Measurements from ENCODE around the gene PATE2.

The PATE2 gene

GRCh38 chr11:125784678-125785077, 6.0 kb upstream of the PATE2 start:
- DNase-seq, result peak in 1 of 3 donors; percentile 9
- 50% methylated on average over 2 of the region's 2 CpGs for WGBS (ENCODE audit: insufficient coverage)
- H3K27me3 ChIP-seq (replicated peaks in 2 of 5; ENCODE audit: control insufficient read depth in 4 of 5, insufficient read depth in 5 of 5, low read length in 4 of 5), result peaks cover 0 to 2% (median 0%) of the 10 kb centered on the region in 5 experiments
- H3K9me3 ChIP-seq (ENCODE audit: control extremely low read depth in 1 of 5, control insufficient read depth in 4 of 5, insufficient read depth in 2 of 5, low read depth in 1 of 5, low read length in 4 of 5), result no peaks in the 10 kb centered on the region
- CTCF ChIA-PET, result no interaction called here
- H3K4me1 ChIP-seq (ENCODE audit: control extremely low read depth in 1 of 4, control insufficient read depth in 4 of 4, insufficient read depth in 4 of 4, low read length in 3 of 4), result no peaks in the 10 kb centered on the region
- H3K36me3 ChIP-seq (ENCODE audit: control insufficient read depth in 4 of 4, insufficient read depth in 4 of 4, low read length in 3 of 4), result no peaks in the 10 kb centered on the region
- H3K27ac ChIP-seq (ENCODE audit: insufficient read depth in 1 of 2, low read depth in 1 of 2, low read length in 2 of 2, poor library complexity in 1 of 2, severe bottlenecking in 2 of 2), result no peak overlapping the region
- H3K4me3 ChIP-seq (ENCODE audit: control insufficient read depth in 1 of 7, extremely low read depth in 1 of 7, insufficient read depth in 4 of 7, low read depth in 2 of 7, low read length in 6 of 7), result no peak overlapping the region
- POLR2A ChIA-PET, result no interaction called here

- Histone ChIP-seq H3K4me1 (ENCODE audit: control extremely low read depth in 1 of 4, control insufficient read depth in 4 of 4, insufficient read depth in 4 of 4, low read length in 3 of 4) (no peaks in the 10 kb centered on the region), H3K9me3 (ENCODE audit: control extremely low read depth in 1 of 5, control insufficient read depth in 4 of 5, insufficient read depth in 2 of 5, low read depth in 1 of 5, low read length in 4 of 5) (no peaks in the 10 kb centered on the region), H3K27me3 (replicated peaks in 2 of 5; ENCODE audit: control insufficient read depth in 4 of 5, insufficient read depth in 5 of 5, low read length in 4 of 5) (peaks cover 0 to 4% (median 0%) of the 10 kb centered on the region in 5 experiments), H3K36me3 (ENCODE audit: control insufficient read depth in 4 of 4, insufficient read depth in 4 of 4, low read length in 3 of 4) (no peaks in the 10 kb centered on the region), H3K4me3 (ENCODE audit: control insufficient read depth in 1 of 7, extremely low read depth in 1 of 7, insufficient read depth in 4 of 7, low read depth in 2 of 7, low read length in 6 of 7) (no peak overlapping the region), H3K27ac (ENCODE audit: insufficient read depth in 1 of 2, low read depth in 1 of 2, low read length in 2 of 2, poor library complexity in 1 of 2, severe bottlenecking in 2 of 2) (no peak overlapping the region)
- DNase-seq, result no peak
- WGBS (ENCODE audit: insufficient coverage), result 57% methylated on average over 5 of the region's 5 CpGs
- ChIA-PET POLR2A (no interaction called here), CTCF (no interaction called here)
Observed at GRCh38 chr11:125777309-125777708, 1.3 kb downstream of the PATE2 start.

DNA sequence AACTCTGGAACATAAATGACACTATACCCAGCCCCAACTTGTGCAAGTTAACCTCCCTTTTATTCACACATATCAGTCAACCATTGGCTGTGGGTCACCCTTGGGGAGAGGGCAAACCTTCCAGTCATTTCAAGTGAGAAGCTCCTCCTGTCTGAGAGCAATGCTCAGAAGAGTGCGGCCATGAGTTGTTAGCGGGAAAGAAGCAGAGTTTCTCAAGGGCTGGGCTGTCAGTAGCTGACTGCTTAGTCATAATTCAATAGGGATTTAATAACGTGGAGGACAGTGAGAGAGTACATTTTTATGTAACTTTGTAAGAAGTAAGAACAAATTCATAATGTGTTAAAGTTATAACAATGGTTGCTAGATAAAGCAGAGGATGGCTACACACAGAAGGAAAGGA, 5.1 kb downstream of the PATE2 start:
- Histone ChIP-seq H3K27ac (ENCODE audit: insufficient read depth in 1 of 2, low read depth in 1 of 2, low read length in 2 of 2, poor library complexity in 1 of 2, severe bottlenecking in 2 of 2) (no peak overlapping the region), H3K9me3 (ENCODE audit: control extremely low read depth in 1 of 5, control insufficient read depth in 4 of 5, insufficient read depth in 2 of 5, low read depth in 1 of 5, low read length in 4 of 5) (no peaks in the 10 kb centered on the region), H3K27me3 (replicated peaks in 2 of 5; ENCODE audit: control insufficient read depth in 4 of 5, insufficient read depth in 5 of 5, low read length in 4 of 5) (peaks cover 0 to 7% (median 0%) of the 10 kb centered on the region in 5 experiments), H3K4me3 (ENCODE audit: control insufficient read depth in 1 of 7, extremely low read depth in 1 of 7, insufficient read depth in 4 of 7, low read depth in 2 of 7, low read length in 6 of 7) (no peak overlapping the region), H3K36me3 (ENCODE audit: control insufficient read depth in 4 of 4, insufficient read depth in 4 of 4, low read length in 3 of 4) (no peaks in the 10 kb centered on the region), H3K4me1 (ENCODE audit: control extremely low read depth in 1 of 4, control insufficient read depth in 4 of 4, insufficient read depth in 4 of 4, low read length in 3 of 4) (no peaks in the 10 kb centered on the region)
- WGBS (ENCODE audit: insufficient coverage), result 80% methylated on average over 3 of the region's 3 CpGs
- no peak for DNase-seq
- ChIA-PET POLR2A (no interaction called here), CTCF (no interaction called here)

- Histone ChIP-seq H3K9me3 (ENCODE audit: control extremely low read depth in 1 of 5, control insufficient read depth in 4 of 5, insufficient read depth in 2 of 5, low read depth in 1 of 5, low read length in 4 of 5) (no peaks in the 10 kb centered on the region), H3K36me3 (ENCODE audit: control insufficient read depth in 4 of 4, insufficient read depth in 4 of 4, low read length in 3 of 4) (no peaks in the 10 kb centered on the region), H3K4me1 (ENCODE audit: control extremely low read depth in 1 of 4, control insufficient read depth in 4 of 4, insufficient read depth in 4 of 4, low read length in 3 of 4) (no peaks in the 10 kb centered on the region), H3K4me3 (ENCODE audit: control insufficient read depth in 1 of 7, extremely low read depth in 1 of 7, insufficient read depth in 4 of 7, low read depth in 2 of 7, low read length in 6 of 7) (no peak overlapping the region), H3K27ac (ENCODE audit: insufficient read depth in 1 of 2, low read depth in 1 of 2, low read length in 2 of 2, poor library complexity in 1 of 2, severe bottlenecking in 2 of 2) (no peak overlapping the region), H3K27me3 (replicated peaks in 2 of 5; ENCODE audit: control insufficient read depth in 4 of 5, insufficient read depth in 5 of 5, low read length in 4 of 5) (peaks cover 0 to 7% (median 0%) of the 10 kb centered on the region in 5 experiments)
- 100% methylated on average over 2 of the region's 3 CpGs for WGBS (ENCODE audit: insufficient coverage)
- no peak for DNase-seq
- POLR2A ChIA-PET, result no interaction called here
- CTCF ChIA-PET, result no interaction called here
Observed at GRCh38 chr11:125772834-125773505, 5.7 kb downstream of the PATE2 start.

DNA sequence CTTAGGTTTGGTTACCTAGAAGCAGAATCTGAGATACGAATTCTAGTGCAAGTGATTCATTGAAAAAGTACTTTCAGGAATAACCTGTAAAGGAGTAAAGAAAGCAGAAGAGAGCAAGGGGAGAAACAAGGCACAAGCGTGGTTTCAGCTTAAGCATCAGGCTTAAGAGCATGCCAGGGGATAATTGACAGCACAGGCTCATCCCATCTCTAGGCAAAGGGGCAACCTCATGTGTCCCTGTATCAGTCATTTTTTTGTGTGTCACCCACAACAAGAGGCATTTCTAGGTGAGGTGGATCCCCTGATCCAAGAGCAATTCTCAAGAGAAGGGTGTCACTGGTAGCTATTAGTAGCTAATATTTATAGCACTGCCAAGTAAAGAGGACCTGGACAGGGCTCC, 8.0 kb downstream of the PATE2 start:
- Histone ChIP-seq H3K9me3 (ENCODE audit: control extremely low read depth in 1 of 5, control insufficient read depth in 4 of 5, insufficient read depth in 2 of 5, low read depth in 1 of 5, low read length in 4 of 5) (no peaks in the 10 kb centered on the region), H3K27ac (ENCODE audit: insufficient read depth in 1 of 2, low read depth in 1 of 2, low read length in 2 of 2, poor library complexity in 1 of 2, severe bottlenecking in 2 of 2) (no peak overlapping the region), H3K36me3 (ENCODE audit: control insufficient read depth in 4 of 4, insufficient read depth in 4 of 4, low read length in 3 of 4) (no peaks in the 10 kb centered on the region), H3K4me1 (ENCODE audit: control extremely low read depth in 1 of 4, control insufficient read depth in 4 of 4, insufficient read depth in 4 of 4, low read length in 3 of 4) (no peaks in the 10 kb centered on the region), H3K4me3 (ENCODE audit: control insufficient read depth in 1 of 7, extremely low read depth in 1 of 7, insufficient read depth in 4 of 7, low read depth in 2 of 7, low read length in 6 of 7) (no peak overlapping the region), H3K27me3 (replicated peaks in 2 of 5; ENCODE audit: control insufficient read depth in 4 of 5, insufficient read depth in 5 of 5, low read length in 4 of 5) (peaks cover 0 to 12% (median 7%) of the 10 kb centered on the region in 5 experiments)
- no peak for DNase-seq
- POLR2A ChIA-PET, result no interaction called here
- WGBS (ENCODE audit: insufficient coverage), result 90% methylated on average over 2 of the region's 2 CpGs
- CTCF ChIA-PET, result interaction anchor here (1.7 kb wide), 1 partner anchor 24 kb away, joined by 4 read pairs; the partner anchor contains the start of gene PATE1

GRCh38 chr11:125768336-125769046, 10.1 kb downstream of the PATE2 start:
- H3K4me3 ChIP-seq (ENCODE audit: control insufficient read depth in 1 of 7, extremely low read depth in 1 of 7, insufficient read depth in 4 of 7, low read depth in 2 of 7, low read length in 6 of 7), result no peak overlapping the region
- no peak overlapping the region for H3K27ac ChIP-seq (ENCODE audit: insufficient read depth in 1 of 2, low read depth in 1 of 2, low read length in 2 of 2, poor library complexity in 1 of 2, severe bottlenecking in 2 of 2)
- 74% methylated on average over 7 of the region's 10 CpGs for WGBS (ENCODE audit: insufficient coverage)
- H3K4me1 ChIP-seq (ENCODE audit: control extremely low read depth in 1 of 4, control insufficient read depth in 4 of 4, insufficient read depth in 4 of 4, low read length in 3 of 4), result no peaks in the 10 kb centered on the region
- H3K27me3 ChIP-seq (replicated peaks in 2 of 5; ENCODE audit: control insufficient read depth in 4 of 5, insufficient read depth in 5 of 5, low read length in 4 of 5), result peaks cover 0 to 15% (median 7%) of the 10 kb centered on the region in 5 experiments
- CTCF ChIA-PET, result no interaction called here
- POLR2A ChIA-PET, result no interaction called here
- H3K36me3 ChIP-seq (ENCODE audit: control insufficient read depth in 4 of 4, insufficient read depth in 4 of 4, low read length in 3 of 4), result no peaks in the 10 kb centered on the region
- no peaks in the 10 kb centered on the region for H3K9me3 ChIP-seq (ENCODE audit: control extremely low read depth in 1 of 5, control insufficient read depth in 4 of 5, insufficient read depth in 2 of 5, low read depth in 1 of 5, low read length in 4 of 5)
- no peak for DNase-seq

- Histone ChIP-seq H3K27ac (ENCODE audit: insufficient read depth in 1 of 2, low read depth in 1 of 2, low read length in 2 of 2, poor library complexity in 1 of 2, severe bottlenecking in 2 of 2) (no peak overlapping the region), H3K36me3 (ENCODE audit: control insufficient read depth in 4 of 4, insufficient read depth in 4 of 4, low read length in 3 of 4) (no peaks in the 10 kb centered on the region), H3K4me3 (ENCODE audit: control insufficient read depth in 1 of 7, extremely low read depth in 1 of 7, insufficient read depth in 4 of 7, low read depth in 2 of 7, low read length in 6 of 7) (no peak overlapping the region), H3K4me1 (ENCODE audit: control extremely low read depth in 1 of 4, control insufficient read depth in 4 of 4, insufficient read depth in 4 of 4, low read length in 3 of 4) (no peaks in the 10 kb centered on the region), H3K9me3 (ENCODE audit: control extremely low read depth in 1 of 5, control insufficient read depth in 4 of 5, insufficient read depth in 2 of 5, low read depth in 1 of 5, low read length in 4 of 5) (no peaks in the 10 kb centered on the region), H3K27me3 (replicated peaks in 2 of 5; ENCODE audit: control insufficient read depth in 4 of 5, insufficient read depth in 5 of 5, low read length in 4 of 5) (peaks cover 0 to 12% (median 7%) of the 10 kb centered on the region in 5 experiments)
- DNase-seq, result no peak
- ChIA-PET POLR2A (no interaction called here), CTCF (no interaction called here)
- 91% methylated on average over 1 of the region's 1 CpG for WGBS (ENCODE audit: insufficient coverage)
Observed at GRCh38 chr11:125766251-125766650, 12.4 kb downstream of the PATE2 start.
